Activated CD4-positive, alpha-beta T cell treated with anti-CD3 and anti-CD28 coated beads for 48 hours (primary cell): ENCODE measurements around the gene CHST15.
"Not testable (repeated sequence)": the region's sequence is repeated elsewhere in the genome, so short reads cannot be mapped to it uniquely, and the experiment has no call there.

Source experiments
- DNase-seq: peaks from one replicate; pipeline ENCODE4 v3.0.0-alpha.2; 2020

The CHST15 gene

DNA sequence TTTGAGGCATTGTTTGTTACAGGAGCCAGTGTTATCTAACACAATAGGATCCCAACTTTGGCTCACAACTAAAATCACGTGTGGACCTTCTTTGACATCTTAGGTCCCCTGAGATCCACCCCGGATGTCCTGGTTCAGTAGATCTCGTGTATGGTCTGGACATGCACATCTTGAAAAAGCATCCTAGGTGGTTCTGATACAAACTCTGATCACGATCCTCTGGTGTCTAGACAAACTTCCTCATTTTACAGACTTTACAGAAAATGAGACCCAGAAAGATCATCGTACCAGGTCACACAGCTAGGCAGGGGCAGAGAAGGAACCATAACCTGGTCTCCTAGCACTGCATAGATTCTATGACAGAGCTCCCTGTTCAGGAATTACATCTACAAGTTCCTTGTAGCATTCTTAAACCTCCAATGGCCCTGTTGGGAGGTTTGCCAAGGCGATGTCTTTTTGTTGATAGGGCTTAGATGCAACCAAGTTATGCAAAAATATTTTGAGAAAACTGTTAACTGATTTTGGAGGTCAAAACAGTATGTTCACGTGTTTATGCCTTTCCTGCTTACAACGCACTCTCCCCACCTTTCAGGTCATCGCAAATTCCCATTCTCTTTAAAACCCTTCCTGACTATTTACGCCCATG lies 30.8 kb upstream of the CHST15 start:
- no peak for DNase-seq

- DNase-seq = no peak
Measured at GRCh38 chr10:124123156-124123555, 29.8 kb upstream of the CHST15 start.

DNA sequence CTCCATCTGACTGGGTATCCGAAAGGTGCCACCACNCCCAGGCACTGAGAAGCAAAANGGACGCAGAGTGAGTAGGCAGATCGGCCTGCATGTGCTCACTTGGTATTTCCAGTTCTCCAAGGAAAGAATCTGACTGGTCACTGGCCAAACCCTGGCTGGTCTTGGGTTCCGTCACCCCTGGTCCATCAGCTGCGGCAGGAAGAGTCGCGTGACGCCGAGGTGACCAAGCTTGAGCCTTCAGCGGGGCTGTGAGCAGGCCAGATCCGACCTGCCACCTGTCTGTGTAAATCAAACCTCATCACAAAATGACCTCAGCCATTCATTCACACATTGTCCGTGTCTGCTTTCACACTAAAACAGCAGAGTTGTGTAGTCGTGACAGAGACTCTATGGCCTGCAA lies 28.8 kb upstream of the CHST15 start:
- DNase-seq = no peak

- DNase-seq = no peak
Measured at GRCh38 chr10:124120410-124121061, 27.1 kb upstream of the CHST15 start.

- no peak for DNase-seq
Measured at GRCh38 chr10:124119946-124120345, 26.5 kb upstream of the CHST15 start.

GRCh38 chr10:124119216-124119615 lies 25.8 kb upstream of the CHST15 start:
- no peak for DNase-seq

DNA sequence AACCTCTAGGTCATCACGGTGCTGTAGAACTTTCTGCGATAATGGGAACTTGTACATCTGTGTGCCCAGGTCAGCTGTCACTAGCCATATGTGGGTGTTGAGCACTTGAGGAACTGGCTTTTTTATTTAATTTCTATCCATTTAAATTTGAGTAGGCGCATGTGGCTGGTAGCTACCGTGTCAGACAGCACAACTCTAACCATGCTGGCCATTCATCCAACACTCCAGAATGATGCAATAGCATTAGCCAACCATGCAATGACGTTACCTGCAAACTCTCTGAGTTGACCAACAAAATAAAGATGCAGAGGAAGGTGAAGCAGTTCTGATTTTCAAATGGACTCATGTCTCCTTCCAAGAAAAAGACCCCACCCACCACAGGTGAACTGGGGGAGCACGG lies 24.4 kb upstream of the CHST15 start:
- no peak for DNase-seq

DNA sequence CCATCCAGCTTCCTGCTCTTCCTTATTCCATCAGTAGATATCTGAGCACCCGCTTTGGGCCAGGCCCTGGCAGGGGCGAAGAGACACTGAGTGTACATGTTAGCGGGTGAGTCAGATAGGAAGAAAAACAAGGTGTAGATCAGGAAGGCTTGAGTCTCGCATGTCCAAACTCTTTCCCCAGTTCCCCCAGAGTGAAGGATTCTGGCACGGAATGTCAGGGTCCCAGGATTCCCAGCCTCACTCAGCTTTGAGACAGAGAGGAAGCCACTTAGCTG lies 24.1 kb upstream of the CHST15 start:
- DNase-seq = no peak

- no peak for DNase-seq
Measured at GRCh38 chr10:124116771-124117510, 23.5 kb upstream of the CHST15 start.

- no peak for DNase-seq
Measured at GRCh38 chr10:124114696-124115095, 21.3 kb upstream of the CHST15 start.

- no peak for DNase-seq
Measured at GRCh38 chr10:124112891-124113580, 19.6 kb upstream of the CHST15 start.

GRCh38 chr10:124110882-124111281 lies 17.5 kb upstream of the CHST15 start:
- DNase-seq = no peak

DNA sequence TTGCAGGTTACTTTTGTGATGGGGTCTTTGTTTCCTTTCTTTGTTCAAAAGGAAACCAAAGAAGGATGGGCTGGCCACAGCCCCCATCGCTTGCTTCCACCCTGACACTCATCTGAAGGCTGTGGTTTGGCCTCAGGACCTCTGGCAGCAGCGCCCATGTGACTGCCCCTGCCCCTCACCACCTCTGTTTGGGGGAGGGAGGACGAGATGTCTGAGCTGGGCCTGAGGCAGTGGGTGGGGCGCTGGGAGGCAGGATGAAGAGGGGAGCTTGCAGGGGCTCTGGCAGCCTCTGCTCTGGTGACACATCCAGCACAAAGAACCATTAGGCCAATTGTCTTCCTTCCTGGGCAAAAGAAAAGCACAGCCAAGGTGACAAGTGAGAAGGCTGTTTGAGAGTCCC lies 15.9 kb upstream of the CHST15 start:
- no peak for DNase-seq

DNA sequence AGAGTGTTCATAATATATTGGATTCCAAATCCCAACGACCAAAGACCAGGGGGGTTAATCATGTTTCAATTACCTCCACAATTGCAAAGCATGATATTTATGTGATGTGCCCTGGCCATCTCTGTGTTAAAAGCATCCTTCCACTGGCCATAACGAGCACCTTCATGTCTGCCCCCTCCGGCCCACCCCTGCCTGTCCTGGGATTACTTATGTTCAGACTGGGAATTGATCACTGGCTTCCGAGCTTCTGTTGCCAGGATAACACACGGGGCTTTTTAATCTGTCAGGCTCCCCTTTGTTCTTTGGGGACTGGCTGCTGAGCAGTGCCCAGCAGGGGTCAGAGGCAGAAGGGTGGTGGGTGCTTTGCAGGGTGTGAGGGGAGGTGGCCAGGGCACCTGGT lies 13.7 kb upstream of the CHST15 start:
- DNase-seq = no peak

DNA sequence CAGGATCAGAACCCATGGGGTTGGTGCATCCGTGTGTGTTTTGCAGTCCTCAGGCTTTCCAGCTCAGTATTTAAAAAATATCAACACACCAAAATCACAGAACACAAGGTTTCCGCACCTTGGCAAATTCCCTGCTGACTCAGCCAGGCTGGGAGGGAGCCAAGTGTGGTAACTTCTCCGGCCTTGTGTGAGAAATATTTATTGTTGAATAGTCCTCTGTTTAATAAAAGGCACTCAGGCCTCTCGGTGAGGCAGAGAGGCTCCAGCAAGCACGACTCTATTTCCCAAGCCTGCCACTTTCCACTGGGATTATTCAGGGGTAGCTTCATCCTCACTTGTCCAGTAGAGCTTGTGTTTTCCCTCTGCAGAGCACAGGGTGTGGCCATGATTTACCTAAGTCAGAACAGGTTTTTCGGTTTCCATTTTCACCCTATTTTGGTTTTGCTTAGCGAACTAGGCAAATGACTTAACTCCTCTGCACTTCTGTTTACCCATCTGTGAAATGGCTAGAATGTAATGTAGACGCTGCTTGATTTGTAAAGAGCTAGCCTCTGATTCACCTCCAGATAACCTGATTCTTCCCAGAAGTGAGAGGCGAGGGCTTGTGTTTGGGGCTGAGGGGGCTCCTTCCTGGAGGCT lies 13.0 kb upstream of the CHST15 start:
- no peak for DNase-seq

- no peak for DNase-seq
Measured at GRCh38 chr10:124105594-124105993, 12.2 kb upstream of the CHST15 start.

- no peak for DNase-seq
Measured at GRCh38 chr10:124105045-124105444, 11.6 kb upstream of the CHST15 start.

- DNase-seq = no peak
Measured at GRCh38 chr10:124104011-124104627, 10.7 kb upstream of the CHST15 start.

GRCh38 chr10:124101351-124101750 lies 8.0 kb upstream of the CHST15 start:
- no peak for DNase-seq

GRCh38 chr10:124100651-124101050 lies 7.3 kb upstream of the CHST15 start:
- DNase-seq = not testable (repeated sequence)

- DNase-seq = no peak
Measured at GRCh38 chr10:124100124-124100523, 6.7 kb upstream of the CHST15 start.

GRCh38 chr10:124099604-124100003 lies 6.2 kb upstream of the CHST15 start:
- no peak for DNase-seq

DNA sequence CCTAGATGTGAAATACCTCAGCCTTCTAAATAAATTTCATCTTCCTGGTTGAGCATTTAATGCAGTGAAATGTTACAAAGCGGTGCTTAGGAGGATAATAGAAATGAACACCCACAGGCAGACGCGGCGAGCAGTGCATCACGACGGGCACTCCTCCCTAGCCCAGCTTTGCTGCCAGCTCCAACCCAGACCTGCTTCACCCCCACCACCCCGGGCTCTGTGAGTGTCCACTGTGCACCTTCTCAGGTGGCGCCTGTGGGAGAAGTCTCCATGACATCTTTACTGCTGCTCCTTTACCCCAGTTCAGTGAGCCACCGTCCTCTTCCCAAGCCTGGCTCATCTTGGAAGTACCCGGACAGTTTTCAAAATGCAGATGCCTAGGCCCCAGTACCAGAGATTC lies 5.2 kb upstream of the CHST15 start:
- DNase-seq = no peak
